NAMALWA (cell line): Measurements from ENCODE around the gene ZCRB1.
"Not testable (repeated sequence)": the region's sequence is repeated elsewhere in the genome, so short reads cannot be mapped to it uniquely, and the experiment has no call there.

ENCODE experiments used
- DNase-seq: peaks from one replicate; pipeline ENCODE4 v3.0.0-alpha.2; 2015; ENCODE audit warnings: low spot score

Gene ZCRB1

GRCh38 chr12:42330097-42330496 lies 4.2 kb upstream of the ZCRB1 start:
- not testable (repeated sequence) for DNase-seq

DNA sequence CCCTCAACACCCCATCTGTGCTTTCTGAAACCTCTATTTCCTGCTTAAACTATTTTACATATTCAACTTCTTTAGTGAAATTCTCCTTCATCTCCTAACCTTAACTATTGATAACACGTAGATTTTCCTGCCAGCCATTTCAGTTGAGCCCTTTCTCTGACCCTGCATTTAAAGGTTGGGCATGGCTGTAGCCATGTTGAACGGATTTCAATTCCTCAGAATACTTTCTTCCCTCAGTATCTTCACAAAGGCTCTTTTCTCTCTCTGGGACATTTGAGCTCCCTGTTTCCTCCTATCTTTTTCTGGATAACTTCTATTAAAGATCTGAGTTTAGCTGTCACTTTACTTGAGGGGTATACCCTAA lies 1.3 kb upstream of the ZCRB1 start:
- no peak for DNase-seq

GRCh38 chr12:42326541-42327226 lies 790 bp upstream of the ZCRB1 start:
- peak; percentile 38 for DNase-seq

DNA sequence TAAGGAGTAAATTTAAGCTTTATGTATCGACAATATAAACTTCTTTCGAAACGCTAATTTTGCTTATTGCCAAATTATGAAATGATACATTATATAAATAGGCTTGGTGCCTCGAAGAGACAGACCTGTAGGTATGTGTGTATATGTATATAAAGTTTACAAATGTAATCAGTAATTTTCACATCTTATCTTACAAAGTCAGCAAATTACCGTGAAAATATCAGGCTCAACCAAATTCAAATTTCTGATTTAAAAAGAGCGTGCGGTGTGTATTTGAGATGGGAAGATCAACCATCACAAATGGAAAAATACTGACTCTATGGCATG lies 605 bp downstream of the ZCRB1 start:
- DNase-seq: no peak

DNA sequence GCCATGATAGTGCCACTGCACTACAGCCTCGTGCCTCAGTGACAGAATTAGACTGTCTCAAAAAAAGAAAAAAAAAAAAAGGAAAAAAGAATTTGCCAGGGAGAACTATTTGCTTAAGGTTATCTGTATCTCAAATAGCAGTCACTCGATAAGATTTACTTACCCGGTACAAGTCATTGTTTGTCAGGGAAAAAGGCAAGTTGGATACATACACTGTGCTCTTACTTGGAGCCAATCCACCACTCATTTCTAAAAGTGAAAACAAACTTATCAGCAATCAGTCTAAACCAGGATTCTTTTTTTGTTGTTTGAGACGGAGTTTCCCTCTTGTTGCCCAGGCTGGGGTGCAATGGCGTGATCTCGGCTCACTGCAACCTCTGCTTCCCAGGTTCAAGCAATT lies 2.0 kb downstream of the ZCRB1 start:
- no peak for DNase-seq

GRCh38 chr12:42322567-42322966 lies 3.3 kb downstream of the ZCRB1 start:
- no peak for DNase-seq

- no peak for DNase-seq
These were observed 5.1 kb downstream of the ZCRB1 start for GRCh38 chr12:42320796-42321195.

DNA sequence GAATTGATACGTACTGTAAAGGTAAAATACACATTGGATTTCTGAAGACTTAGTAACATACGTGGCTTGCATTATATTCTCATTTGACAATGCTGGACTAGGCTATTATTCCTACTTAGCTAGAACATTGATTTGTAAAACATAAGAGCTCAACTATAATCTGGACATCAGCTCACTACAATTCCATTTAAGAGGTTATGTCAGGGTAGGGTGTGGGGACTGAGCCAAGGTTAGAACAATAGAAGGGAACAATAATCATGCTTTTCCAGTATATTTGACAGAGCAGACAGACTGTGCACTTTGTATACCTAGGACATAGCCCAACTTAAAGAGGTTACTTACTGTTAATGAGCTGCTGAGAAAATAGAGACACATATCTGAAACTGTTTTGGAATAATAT lies 10.8 kb downstream of the ZCRB1 start:
- no peak for DNase-seq

GRCh38 chr12:42309996-42310395 lies 15.9 kb downstream of the ZCRB1 start:
- DNase-seq: no peak

DNA sequence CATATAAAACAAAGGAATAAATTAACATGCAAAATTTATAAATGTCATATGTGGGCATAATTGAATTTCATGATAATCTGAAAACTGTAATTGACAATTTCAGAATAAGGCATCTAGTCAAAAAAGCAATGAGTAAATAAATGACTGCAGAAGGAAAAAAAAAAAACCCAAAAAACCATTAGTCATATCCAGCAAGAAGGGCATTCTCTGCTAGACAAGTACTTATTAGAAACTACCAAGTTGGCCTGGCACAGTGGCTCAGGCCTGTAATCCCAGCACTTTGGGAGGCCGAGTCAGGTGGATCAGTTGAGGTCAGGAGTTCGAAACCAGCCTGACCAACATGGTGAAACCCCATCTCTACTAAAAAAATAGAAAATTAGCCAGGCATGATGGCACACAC lies 17.5 kb downstream of the ZCRB1 start:
- DNase-seq: no peak

DNA sequence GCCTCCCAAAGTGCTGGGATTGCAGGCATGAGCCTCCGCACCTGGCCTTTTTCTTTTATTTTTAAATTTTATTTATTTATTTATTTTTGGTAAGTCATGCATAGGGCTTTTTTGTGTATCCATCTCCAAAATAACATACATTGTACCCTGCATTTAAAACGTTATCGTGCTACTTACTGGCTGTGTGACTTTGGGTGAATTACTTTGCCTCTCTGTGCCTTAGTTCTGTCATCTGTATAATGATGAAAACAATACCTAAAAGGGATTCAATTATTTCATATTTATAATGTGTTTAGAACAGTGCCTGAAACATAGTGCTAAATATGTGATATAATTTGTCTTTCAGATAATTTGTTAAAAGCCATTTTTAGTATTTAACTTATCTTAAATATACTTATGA lies 19.6 kb downstream of the ZCRB1 start:
- no peak for DNase-seq

- DNase-seq: no peak
These were observed 26.2 kb downstream of the ZCRB1 start for GRCh38 chr12:42299392-42300308.

GRCh38 chr12:42298887-42299286 lies 27.0 kb downstream of the ZCRB1 start:
- no peak for DNase-seq

GRCh38 chr12:42296503-42297109 lies 29.3 kb downstream of the ZCRB1 start:
- peak; percentile 77 for DNase-seq

DNA sequence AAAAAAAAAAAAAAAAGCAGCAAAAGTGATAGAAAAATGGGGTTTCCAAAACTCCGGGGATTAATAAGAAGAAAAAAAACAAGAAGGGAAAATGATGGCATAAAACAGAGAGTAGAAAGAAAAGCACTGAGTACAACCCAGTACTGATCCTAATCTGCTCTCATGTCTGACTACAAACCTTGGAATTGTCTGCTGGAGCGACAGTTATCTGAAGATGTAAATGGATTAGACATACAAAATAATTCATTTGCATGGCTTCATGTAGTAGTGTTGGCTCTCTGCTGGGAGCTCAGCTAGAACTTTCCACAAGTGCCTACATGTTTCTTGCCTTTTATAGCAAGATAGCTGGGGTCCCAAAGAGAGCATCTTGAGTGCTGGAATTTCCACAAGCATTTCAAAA lies 34.2 kb downstream of the ZCRB1 start:
- DNase-seq: no peak

- DNase-seq: no peak
These were observed 37.4 kb downstream of the ZCRB1 start for GRCh38 chr12:42288544-42288943.

- DNase-seq: no peak
These were observed 39.2 kb downstream of the ZCRB1 start for GRCh38 chr12:42286741-42287140.

DNA sequence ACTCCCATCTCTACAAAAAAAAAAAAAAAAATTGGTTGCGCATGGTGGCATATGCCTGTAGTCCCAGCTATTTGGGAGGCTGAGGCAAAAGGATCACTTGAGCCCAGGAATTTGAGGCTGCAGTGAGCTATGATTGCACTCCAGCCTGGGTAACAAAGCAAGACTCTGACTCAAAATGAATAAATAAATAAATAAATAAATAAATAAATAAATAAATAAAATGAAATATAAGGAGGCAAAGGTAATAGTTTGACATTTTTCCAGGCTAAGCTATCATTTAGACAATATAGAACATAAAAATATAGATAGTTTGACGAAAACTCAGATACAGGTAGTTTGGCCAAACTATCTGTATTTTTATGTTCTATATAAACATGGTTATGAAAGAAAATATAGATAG lies 40.5 kb downstream of the ZCRB1 start:
- DNase-seq: no peak

DNA sequence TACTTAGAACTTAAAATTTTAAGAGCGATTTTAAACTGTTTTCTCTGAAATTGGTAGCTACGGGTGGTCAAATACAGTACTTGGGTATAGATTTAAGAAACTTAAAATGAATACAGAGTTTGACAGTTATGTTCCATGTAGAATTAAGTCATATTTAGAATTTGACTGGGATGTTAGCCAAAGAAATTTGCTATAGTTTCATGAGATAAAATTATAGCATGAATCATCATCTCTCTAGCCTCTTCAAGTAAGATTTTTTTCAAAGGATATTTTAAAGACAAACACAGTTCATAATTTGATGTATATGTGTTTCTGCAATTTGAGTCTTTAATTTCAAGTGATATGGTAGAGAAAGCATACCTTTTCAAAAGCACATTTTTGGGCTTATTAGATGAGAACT lies 41.0 kb downstream of the ZCRB1 start:
- no peak for DNase-seq

DNA sequence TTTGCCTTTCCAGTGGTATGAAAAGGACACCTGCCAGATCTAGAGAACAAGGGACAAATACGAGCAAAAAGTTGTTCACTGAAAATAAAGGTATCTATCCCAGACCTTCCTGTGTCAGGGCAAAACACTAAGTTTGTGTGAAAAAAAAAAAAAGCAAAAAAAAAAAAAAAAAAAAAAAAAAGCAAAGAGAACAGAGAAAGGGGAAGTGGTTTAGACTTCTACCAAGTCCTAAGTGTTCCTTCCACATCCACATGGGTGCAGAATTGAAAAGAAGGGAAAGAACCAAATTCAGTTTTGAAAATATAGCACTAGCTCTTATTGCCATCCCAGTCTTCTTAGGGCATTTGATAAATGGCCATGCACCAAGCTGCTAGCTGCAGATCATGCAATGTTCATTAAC lies 41.7 kb downstream of the ZCRB1 start:
- DNase-seq: peak; percentile 8

- no peak for DNase-seq
These were observed 42.2 kb downstream of the ZCRB1 start for GRCh38 chr12:42283739-42284138.

GRCh38 chr12:42282294-42282693 lies 43.6 kb downstream of the ZCRB1 start:
- no peak for DNase-seq

- no peak for DNase-seq
These were observed 44.0 kb downstream of the ZCRB1 start for GRCh38 chr12:42281844-42282243.
